Adrenal gland (tissue), 5 donors: ENCODE data around the gene CA7.

ENCODE experiments used
- CTCF ChIP-seq, 6 experiments: fragments of 450-650 bp in 4 of 6; fragments of 200-600 bp in 2 of 6; sonication (generic) in 1 of 6; IDR thresholded peaks; 1 replicate in 5 of 6; 2 replicates in 1 of 6; pipeline versions ENCODE4 v1.5.1 to v1.8.0; 2016 to 2021; ENCODE audit warnings: antibody characterized with exemption in 6 of 6, mild to moderate bottlenecking in 2 of 6, moderate library complexity in 1 of 6
- POLR2A ChIP-seq, 2 donors: fragments of 450-650 bp; IDR thresholded peaks; one replicate each; pipeline ENCODE4 v1.6.1; 2017; ENCODE audit warnings: antibody characterized with exemption in 2 of 2, mild to moderate bottlenecking in 2 of 2, moderate library complexity in 1 of 2
- donor health status: DM: no; HTN: no; CAD: no.

GRCh38 chr16:66832661-66833305 is 11.4 kb upstream of the CA7 start:
- TF ChIP-seq CTCF (IDR thresholded peaks at IDR 0.05) = no peak
- TF ChIP-seq POLR2A (IDR thresholded peaks at IDR 0.05) = no peak
